ENCODE data around the gene ANKRD31. TPM values are rescaled to one million over a fixed set of nuclear protein-coding genes. Genes with fewer than 3 reads are reported as not detected.

Gene ANKRD31
- total and polyA plus RNA-seq, 4 donors: 0.03 to 0.24 (median 0.14) TPM

DNA sequence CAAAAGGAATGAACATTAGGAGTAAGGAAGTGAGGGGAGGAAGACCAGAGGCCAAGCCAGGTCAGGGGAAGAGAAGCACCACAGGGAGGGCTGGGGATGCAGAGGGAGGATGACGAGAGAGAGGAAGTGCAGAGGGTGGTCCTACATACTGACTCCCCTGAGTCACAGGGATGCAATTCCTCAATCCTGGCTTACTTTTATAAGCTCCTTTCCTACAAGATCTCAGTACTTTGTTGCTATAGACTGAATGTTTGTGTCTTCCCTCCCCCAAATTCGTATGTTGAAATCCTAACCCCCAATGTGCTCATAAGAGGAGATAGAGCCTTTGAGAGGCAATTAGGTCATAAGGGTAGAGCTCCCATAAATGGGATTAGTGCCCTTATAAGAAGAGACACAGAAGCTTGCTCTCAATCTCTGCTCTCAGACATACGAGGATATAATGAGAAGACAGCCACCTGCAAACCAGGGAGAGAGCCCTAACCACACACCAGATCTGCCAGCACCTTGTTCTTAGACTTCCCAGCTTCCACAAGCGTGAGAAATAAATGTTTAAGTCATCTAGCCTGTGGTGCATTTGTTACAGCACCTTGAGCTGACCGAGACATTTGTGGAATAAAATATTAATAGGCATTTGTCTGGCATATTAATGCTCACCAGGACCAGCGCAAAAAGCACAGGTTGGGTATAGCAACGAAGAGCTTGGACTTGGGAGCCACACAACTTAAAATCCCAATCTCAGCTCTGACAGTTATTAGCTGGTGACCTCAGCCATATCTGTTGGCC, 217.7 kb downstream of the ANKRD31 start:
- Histone ChIP-seq H3K4me3 (ENCODE audit: low read length in 2 of 2) (no peak overlapping the region), H3K4me1 (ENCODE audit: control insufficient read depth in 1 of 2, insufficient read depth in 2 of 2, low read length in 2 of 2) (no peaks in the 10 kb centered on the region), H3K36me3 (ENCODE audit: control insufficient read depth in 1 of 2, insufficient read depth in 2 of 2, low read length in 1 of 2) (no peaks in the 10 kb centered on the region), H3K27me3 (ENCODE audit: control insufficient read depth in 1 of 2, insufficient read depth in 2 of 2, low read length in 1 of 2) (no peaks in the 10 kb centered on the region), H3K27ac (ENCODE audit: low read depth in 1 of 2, low read length in 2 of 2) (no peak overlapping the region), H3K9me3 (ENCODE audit: control insufficient read depth, low read length) (no peaks in the 10 kb centered on the region)
- ATAC-seq (ENCODE audit: low FRiP score) (no peak), DNase-seq (no peak)
- intact Hi-C loops (cut with DNase I): no loop called here
- WGBS, 2 donors: 78 to 84% methylated on average over 7 of the region's 7 CpGs

Other genes starting within 250 kb of the ANKRD31 start
- gene GCNT4, start 184.3 kb downstream of the ANKRD31 start, total RNA-seq: 1 to 10 TPM; 4.0 to 5.6 TPM
- 1 to 10 TPM; 2.0 to 2.8 TPM for gene GCNT4, start 184.3 kb downstream of the ANKRD31 start, polyA plus RNA-seq
- 10 to 100 TPM; 17.8 to 36.1 TPM for gene HMGCR, start 100.3 kb upstream of the ANKRD31 start, total RNA-seq
- 1 to 10 TPM; 4.5 to 8.7 TPM for gene HMGCR, start 100.3 kb upstream of the ANKRD31 start, polyA plus RNA-seq

Measured in aorta (tissue), 5 donors.